GM23248 (cell line): ENCODE measurements around the gene GRAMD1B. TPM values are rescaled to one million over a fixed set of nuclear protein-coding genes. Genes with fewer than 3 reads are reported as not detected.

Source experiments
- DNase-seq: peaks from one replicate; pipeline ENCODE4 v3.0.0-alpha.2; 2015
- H2AFZ ChIP-seq: fragments of 200-600 bp; sonication (generic); 2 replicates; pipeline ENCODE4 v1.6.1; 2016; ENCODE audit warnings: antibody characterized with exemption
- H3F3A ChIP-seq: fragments of 200-600 bp; sonication (generic); 2 replicates; pipeline ENCODE4 v1.6.1; 2016; ENCODE audit warnings: mild to moderate bottlenecking, antibody characterized with exemption, mixed run types; ENCODE audit not compliant: insufficient read depth
- H3K27ac ChIP-seq: fragments of 200-600 bp; sonication (generic); 2 replicates; pipeline ENCODE4 v1.5.1; 2016; ENCODE audit warnings: mild to moderate bottlenecking
- H3K27me3 ChIP-seq: fragments of 200-600 bp; sonication (generic); replicated peaks from 2 replicates; pipeline ENCODE4 v1.6.1; 2016; ENCODE audit warnings: mild to moderate bottlenecking; ENCODE audit not compliant: insufficient read depth
- H3K36me3 ChIP-seq: fragments of 200-600 bp; sonication (generic); 2 replicates; pipeline ENCODE4 v1.6.1; 2016; ENCODE audit warnings: low read depth, mild to moderate bottlenecking
- H3K4me1 ChIP-seq: fragments of 200-600 bp; sonication (generic); 2 replicates; pipeline ENCODE4 v1.6.1; 2016; ENCODE audit warnings: mild to moderate bottlenecking; ENCODE audit not compliant: insufficient read depth
- H3K4me2 ChIP-seq: fragments of 200-600 bp; sonication (generic); one replicate; pipeline ENCODE4 v1.6.1; 2016; ENCODE audit warnings: mild to moderate bottlenecking; ENCODE audit not compliant: unreplicated experiment
- H3K4me3 ChIP-seq: fragments of 200-600 bp; sonication (generic); 2 replicates; pipeline ENCODE4 v1.5.1; 2016; ENCODE audit warnings: mild to moderate bottlenecking
- H3K79me2 ChIP-seq: fragments of 200-600 bp; sonication (generic); 2 replicates; pipeline ENCODE4 v1.6.1; 2016; ENCODE audit warnings: mild to moderate bottlenecking; ENCODE audit not compliant: insufficient read depth
- H3K9ac ChIP-seq: fragments of 200-600 bp; sonication (generic); 2 replicates; pipeline ENCODE4 v1.6.1; 2016; ENCODE audit warnings: mild to moderate bottlenecking
- H3K9me2 ChIP-seq: fragments of 200-600 bp; sonication (generic); 2 replicates; pipeline ENCODE4 v1.6.1; 2016; ENCODE audit warnings: mixed run types, mild to moderate bottlenecking, moderate library complexity; ENCODE audit not compliant: insufficient read depth
- H3K9me3 ChIP-seq: fragments of 200-600 bp; sonication (generic); one replicate; pipeline ENCODE4 v1.6.1; 2017; ENCODE audit warnings: low read depth
- H4K20me1 ChIP-seq: fragments of 200-600 bp; sonication (generic); 2 replicates; pipeline ENCODE4 v1.6.0; 2016; ENCODE audit not compliant: insufficient read depth
- EZH2 ChIP-seq: fragments of 200-600 bp; sonication (generic); IDR thresholded peaks from 2 replicates; pipeline ENCODE4 v1.6.1; 2018; ENCODE audit warnings: antibody characterized with exemption, mild to moderate bottlenecking; ENCODE audit not compliant: insufficient read depth, poor library complexity, severe bottlenecking
- EZH2phosphoT487 ChIP-seq: fragments of 200-600 bp; sonication (generic); IDR thresholded peaks from 2 replicates; pipeline ENCODE4 v1.6.1; 2018; ENCODE audit warnings: antibody characterized with exemption, moderate library complexity, mild to moderate bottlenecking, low read depth; ENCODE audit not compliant: insufficient read depth
- WGBS, 2 experiments: methylation state at CpG; one replicate each; pipeline ENCODE4 v1.1.6; 2015 to 2017; ENCODE audit warnings: low lambda C conversion rate in 2 of 2, low coverage in 1 of 2; ENCODE audit errors: missing lambda C conversion rate in 2 of 2; 5-methylcytosine and 5-hydroxymethylcytosine counted together
- in situ Hi-C: fragments of 300-500 bp; cut with MboI; formaldehyde crosslinking; loops from 2 replicates; pipeline ENCODE4 v1.15.0; 2020
- polyA plus RNA-seq: library from polyadenylated mRNA; unstranded; fragments of >200 nt; fragmentation: Nextera tagmentation; extraction: Ambion mirVana; gene quantifications from 2 replicates; pipeline ENCODE4 v1.2.1, GENCODE V29; 2016
- total RNA-seq: library from RNA; depleted of rRNA; stranded (reverse); fragments of >200 nt; shearing (Covaris generic); gene quantifications from 2 replicates; pipeline ENCODE4 v1.2.3, GENCODE V29; 2014

Gene GRAMD1B
- total and polyA plus RNA-seq, 2 experiments from 2014 or later = 4.1 to 14.8 TPM

DNA sequence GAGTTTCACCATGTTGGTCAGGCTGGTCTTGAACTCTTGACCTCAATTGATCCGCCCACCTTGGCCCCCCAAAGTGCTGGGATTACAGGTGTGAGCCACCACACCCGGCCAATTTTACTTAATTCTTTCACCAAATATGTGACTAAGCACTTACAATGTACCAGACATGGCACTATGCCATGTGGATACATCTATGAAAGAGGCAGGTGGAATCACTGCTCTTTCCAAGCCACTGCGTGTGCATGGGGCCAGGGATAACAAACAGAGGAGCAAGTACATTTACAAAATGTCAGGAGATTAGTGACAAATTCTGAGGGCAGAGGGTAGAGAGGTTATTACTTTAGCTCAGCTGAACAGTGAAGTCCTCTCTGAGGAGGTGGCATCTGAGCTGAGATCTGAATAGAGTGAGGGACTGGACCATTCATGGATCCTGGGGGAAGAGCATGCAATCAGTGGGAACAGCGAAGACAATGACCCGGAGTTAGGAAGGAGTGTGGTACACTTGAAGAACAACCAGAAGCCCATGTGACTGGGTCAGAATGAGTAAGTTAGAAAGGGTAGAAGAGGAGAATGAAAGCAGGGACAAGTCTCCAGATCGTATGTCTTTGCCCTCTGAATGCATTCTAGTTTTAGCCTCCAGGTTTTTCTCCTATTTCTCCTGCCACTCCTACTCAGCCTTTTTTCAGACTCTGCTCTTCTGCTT is 38.3 kb upstream of the GRAMD1B start:
- H3K9ac ChIP-seq = no peak overlapping the region
- H3K27ac ChIP-seq = no peak overlapping the region
- peaks cover 5% of the 10 kb centered on the region for H3K4me1 ChIP-seq
- no peaks in the 10 kb centered on the region; the same call in 1 of the 2 replicates for H3F3A ChIP-seq
- no peaks in the 10 kb centered on the region for H3K9me2 ChIP-seq
- H2AFZ ChIP-seq = no peak overlapping the region
- WGBS, 2 experiments = 88 to 90% methylated on average over 6 of the region's 6 CpGs
- H3K9me3 ChIP-seq = no peaks in the 10 kb centered on the region
- no peak for DNase-seq
- TF ChIP-seq EZH2 (no peak), EZH2phosphoT487 (no peak)
- no peak overlapping the region for H3K4me3 ChIP-seq
- H4K20me1 ChIP-seq = no peaks in the 10 kb centered on the region
- H3K27me3 ChIP-seq = no peaks in the 10 kb centered on the region
- H3K4me2 ChIP-seq = no peak overlapping the region
- no peaks in the 10 kb centered on the region for H3K79me2 ChIP-seq
- in situ Hi-C loops = no loop called here
- no peaks in the 10 kb centered on the region for H3K36me3 ChIP-seq

DNA sequence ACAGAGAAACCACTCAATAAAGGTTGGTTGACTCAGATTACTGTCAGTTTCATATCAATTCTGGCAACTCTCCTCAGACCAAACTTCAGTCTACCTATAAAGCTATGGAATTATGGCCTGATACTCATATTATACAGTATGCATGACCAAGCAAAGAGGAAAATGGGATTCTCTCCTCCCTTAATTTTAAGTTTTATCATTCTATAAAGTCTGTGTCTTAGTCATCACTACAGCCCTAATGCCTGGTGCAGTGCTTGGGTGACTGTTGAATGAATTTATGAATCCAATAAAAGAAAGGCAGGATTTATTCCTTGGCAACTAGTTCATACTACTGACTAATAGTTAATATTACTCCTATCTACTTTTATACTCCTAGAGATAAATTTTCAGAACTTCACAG is 37.6 kb upstream of the GRAMD1B start:
- no peaks in the 10 kb centered on the region for H3K9me3 ChIP-seq
- H3K36me3 ChIP-seq = no peaks in the 10 kb centered on the region
- H3K27ac ChIP-seq = no peak overlapping the region
- H4K20me1 ChIP-seq = no peaks in the 10 kb centered on the region
- H3F3A ChIP-seq = no peaks in the 10 kb centered on the region
- H2AFZ ChIP-seq = no peak overlapping the region
- H3K4me1 ChIP-seq = peaks cover under 1% of the 10 kb centered on the region; the same call in 1 of the 2 replicates
- no peak for TF ChIP-seq EZH2
- TF ChIP-seq EZH2phosphoT487 = no peak
- no peaks in the 10 kb centered on the region for H3K9me2 ChIP-seq
- no peak overlapping the region for H3K9ac ChIP-seq
- no peak for DNase-seq
- in situ Hi-C loops = no loop called here
- no peak overlapping the region for H3K4me2 ChIP-seq
- H3K79me2 ChIP-seq = no peaks in the 10 kb centered on the region
- no peaks in the 10 kb centered on the region for H3K27me3 ChIP-seq
- no peak overlapping the region for H3K4me3 ChIP-seq

DNA sequence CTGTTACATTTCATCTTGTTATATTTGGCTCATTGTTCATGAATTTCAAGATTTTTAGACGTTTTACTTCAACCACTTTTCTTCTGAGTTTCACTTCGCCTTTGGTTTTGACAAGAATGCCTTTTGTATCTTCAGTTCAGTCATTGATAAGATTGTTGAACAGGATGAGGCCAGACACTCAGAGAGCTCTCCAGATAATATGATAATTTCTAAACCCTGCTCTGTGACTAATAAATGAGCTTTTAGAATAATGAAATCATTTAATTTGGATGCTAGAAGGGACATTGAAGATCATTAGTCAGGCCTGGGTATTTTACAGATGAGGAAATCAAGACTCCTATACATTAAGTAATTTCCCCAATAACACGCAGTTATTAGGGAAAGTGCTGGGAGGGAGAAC is 37.2 kb upstream of the GRAMD1B start:
- no peaks in the 10 kb centered on the region for H3F3A ChIP-seq
- H3K9me3 ChIP-seq = no peaks in the 10 kb centered on the region
- H4K20me1 ChIP-seq = no peaks in the 10 kb centered on the region
- TF ChIP-seq EZH2phosphoT487 (no peak), EZH2 (no peak)
- H3K79me2 ChIP-seq = no peaks in the 10 kb centered on the region
- DNase-seq = no peak
- H3K4me3 ChIP-seq = no peak overlapping the region
- H3K36me3 ChIP-seq = no peaks in the 10 kb centered on the region
- no peak overlapping the region for H2AFZ ChIP-seq
- no peaks in the 10 kb centered on the region for H3K4me1 ChIP-seq
- H3K4me2 ChIP-seq = no peak overlapping the region
- no peak overlapping the region for H3K27ac ChIP-seq
- WGBS, 2 experiments = 67 to 69% methylated on average over 3 of the region's 3 CpGs
- H3K27me3 ChIP-seq = no peaks in the 10 kb centered on the region
- H3K9me2 ChIP-seq = no peaks in the 10 kb centered on the region
- in situ Hi-C loops = no loop called here
- H3K9ac ChIP-seq = no peak overlapping the region

DNA sequence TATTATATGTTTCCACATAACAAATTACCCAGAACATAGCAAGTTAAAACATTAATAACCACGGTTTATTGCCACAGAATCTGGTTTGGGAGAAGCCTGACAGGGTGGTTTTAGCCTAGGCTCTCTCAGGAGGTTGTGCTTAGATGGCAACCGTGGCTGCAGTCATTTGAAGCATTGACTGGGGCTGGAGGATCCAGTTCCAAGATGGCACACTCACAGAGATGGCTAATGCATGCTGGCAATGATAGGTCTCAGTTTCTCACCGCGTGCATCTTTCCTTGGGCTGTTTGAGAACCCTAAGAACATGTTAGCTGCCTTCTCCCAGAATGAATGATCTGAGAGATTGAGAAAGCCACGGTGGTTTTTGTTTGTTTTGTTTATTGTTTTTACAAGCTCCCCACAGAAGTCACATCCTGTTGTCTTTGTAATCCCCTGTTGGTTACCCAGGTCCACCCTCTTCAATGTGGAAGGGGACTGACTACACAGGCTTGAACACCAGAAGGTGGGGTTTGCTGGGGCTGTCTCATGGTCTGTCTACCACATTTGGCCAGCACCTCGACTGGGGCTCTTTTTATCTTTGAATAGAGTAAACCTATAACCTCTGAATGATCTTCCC is 36.6 kb upstream of the GRAMD1B start:
- H3K4me3 ChIP-seq = no peak overlapping the region
- no peak overlapping the region for H3K9ac ChIP-seq
- no peak for TF ChIP-seq EZH2phosphoT487
- H3K27ac ChIP-seq = no peak overlapping the region
- no peaks in the 10 kb centered on the region for H3K27me3 ChIP-seq
- no peaks in the 10 kb centered on the region for H3F3A ChIP-seq
- H3K36me3 ChIP-seq = no peaks in the 10 kb centered on the region
- no peak for DNase-seq
- H3K4me2 ChIP-seq = no peak overlapping the region
- no peaks in the 10 kb centered on the region for H4K20me1 ChIP-seq
- no peak overlapping the region for H2AFZ ChIP-seq
- no peaks in the 10 kb centered on the region for H3K9me2 ChIP-seq
- H3K79me2 ChIP-seq = no peaks in the 10 kb centered on the region
- 57% methylated on average over 6 of the region's 6 CpGs for WGBS, 2 experiments
- H3K9me3 ChIP-seq = no peaks in the 10 kb centered on the region
- no peaks in the 10 kb centered on the region for H3K4me1 ChIP-seq
- in situ Hi-C loops = no loop called here
